ENCODE data around the gene SLC38A3.

DNA sequence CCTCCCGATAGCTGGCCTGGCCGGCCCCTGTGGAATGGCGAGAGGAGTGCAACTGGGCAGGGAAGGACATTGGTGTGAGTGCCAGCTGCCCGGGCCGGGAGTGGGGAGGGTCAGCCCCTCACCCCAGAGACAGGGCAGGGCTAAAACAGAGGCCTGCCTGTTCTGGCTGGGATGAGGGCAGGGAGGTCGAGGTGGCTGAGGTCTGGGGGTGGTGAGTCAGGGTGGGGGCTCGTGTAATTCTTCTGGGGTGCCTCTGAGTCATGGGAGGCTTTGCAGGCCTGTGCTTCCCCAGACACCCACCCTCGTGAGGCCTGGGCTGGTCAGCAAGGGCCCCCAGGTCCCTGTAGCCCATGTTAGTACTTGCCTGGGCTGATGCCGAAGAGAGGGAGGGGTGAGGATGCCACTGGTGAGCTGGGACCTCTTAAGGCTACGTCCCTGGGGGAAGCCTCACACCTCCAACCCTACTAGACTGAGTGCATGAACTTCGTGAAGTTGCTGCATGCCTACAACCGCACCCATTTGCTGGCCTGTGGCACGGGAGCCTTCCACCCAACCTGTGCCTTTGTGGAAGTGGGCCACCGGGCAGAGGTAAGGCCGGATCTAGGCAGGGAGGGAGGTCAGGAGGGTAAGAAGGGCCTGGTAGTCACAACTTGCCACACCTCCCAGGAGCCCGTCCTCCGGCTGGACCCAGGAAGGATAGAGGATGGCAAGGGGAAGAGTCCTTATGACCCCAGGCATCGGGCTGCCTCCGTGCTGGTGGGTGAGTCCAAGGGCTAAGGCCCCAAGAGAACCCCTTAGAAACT is 65.6 kb downstream of the SLC38A3 start:
- TF ChIP-seq, protein P1, sequence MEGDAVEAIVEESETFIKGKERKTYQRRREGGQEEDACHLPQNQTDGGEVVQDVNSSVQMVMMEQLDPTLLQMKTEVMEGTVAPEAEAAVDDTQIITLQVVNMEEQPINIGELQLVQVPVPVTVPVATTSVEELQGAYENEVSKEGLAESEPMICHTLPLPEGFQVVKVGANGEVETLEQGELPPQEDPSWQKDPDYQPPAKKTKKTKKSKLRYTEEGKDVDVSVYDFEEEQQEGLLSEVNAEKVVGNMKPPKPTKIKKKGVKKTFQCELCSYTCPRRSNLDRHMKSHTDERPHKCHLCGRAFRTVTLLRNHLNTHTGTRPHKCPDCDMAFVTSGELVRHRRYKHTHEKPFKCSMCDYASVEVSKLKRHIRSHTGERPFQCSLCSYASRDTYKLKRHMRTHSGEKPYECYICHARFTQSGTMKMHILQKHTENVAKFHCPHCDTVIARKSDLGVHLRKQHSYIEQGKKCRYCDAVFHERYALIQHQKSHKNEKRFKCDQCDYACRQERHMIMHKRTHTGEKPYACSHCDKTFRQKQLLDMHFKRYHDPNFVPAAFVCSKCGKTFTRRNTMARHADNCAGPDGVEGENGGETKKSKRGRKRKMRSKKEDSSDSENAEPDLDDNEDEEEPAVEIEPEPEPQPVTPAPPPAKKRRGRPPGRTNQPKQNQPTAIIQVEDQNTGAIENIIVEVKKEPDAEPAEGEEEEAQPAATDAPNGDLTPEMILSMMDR (IDR thresholded peaks at IDR 0.05): no peak
- no peak for TF ChIP-seq POLR2A (IDR thresholded peaks at IDR 0.05)

Measured in uterus (tissue), 2 donors.